ENCODE data around the gene NDUFAF2. TPM values are rescaled to one million over a fixed set of nuclear protein-coding genes. Genes with fewer than 3 reads are reported as not detected.
A peak's percentile ranks its signal among the peaks of the same experiment; 100 is the strongest.

NDUFAF2 gene
- total and polyA plus RNA-seq, 5 donors from 2014 or later, result 11.2 to 37.6 (median 34.6) TPM

GRCh38 chr5:61162010-61162831 is 217.2 kb downstream of the NDUFAF2 start, which contains the start of gene SMIM15:
SMIM15 (minus strand) TSS chr5:61162468; CDS start chr5:61160171, 2,297 bp downstream.
- no peaks in the 10 kb centered on the region for H3K27me3 ChIP-seq (ENCODE audit: control insufficient read depth, insufficient read depth, low read length)
- H3K9me3 ChIP-seq (ENCODE audit: control insufficient read depth in 2 of 2, low read length in 2 of 2), result no peaks in the 10 kb centered on the region
- DNase-seq (peak; percentile 69 to 94 (median 75)), ATAC-seq (ENCODE audit: low read depth in 2 of 2) (peak; percentile 92 to 94)
- Mint-ChIP-seq H3K36me3 (peaks cover 30% of the 10 kb centered on the region), H3K4me1 (peaks cover 26 to 54% (median 43%) of the 10 kb centered on the region in 4 donors), H3K27me3 (no peaks in the 10 kb centered on the region), H3K9me3 (peaks cover 0 to 8% (median 0%) of the 10 kb centered on the region in 7 donors), H3K27ac (peak within 1 kb of the TSS; percentile 97 to 98 (median 97)), H3K4me3 (peak within 1 kb of the TSS; percentile 95 to 98 (median 96))
- H3K4me3 ChIP-seq (ENCODE audit: low read depth, low read length), result peak within 1 kb of the TSS; percentile 98
- H3K27ac ChIP-seq (ENCODE audit: insufficient read depth, low read length, poor library complexity, severe bottlenecking), result peak within 1 kb of the TSS; percentile 78
- H3K4me1 ChIP-seq (ENCODE audit: control insufficient read depth, insufficient read depth, low read length, poor library complexity, severe bottlenecking), result peaks cover 21% of the 10 kb centered on the region
- H3K36me3 ChIP-seq (ENCODE audit: control insufficient read depth, insufficient read depth, low read length), result peaks cover 33% of the 10 kb centered on the region

GRCh38 chr5:61162832-61163567 is 218.0 kb downstream of the NDUFAF2 start:
- peak overlapping the region; percentile 75 for H3K4me3 ChIP-seq (ENCODE audit: low read depth, low read length)
- Mint-ChIP-seq H3K27ac (peak overlapping the region; percentile 92 to 97 (median 92)), H3K4me1 (peaks cover 26 to 51% (median 43%) of the 10 kb centered on the region in 4 donors), H3K9me3 (peaks cover 0 to 8% (median 0%) of the 10 kb centered on the region in 7 donors), H3K4me3 (peak overlapping the region; percentile 89 to 97 (median 96)), H3K27me3 (no peaks in the 10 kb centered on the region), H3K36me3 (peaks cover 28% of the 10 kb centered on the region)
- H3K9me3 ChIP-seq (ENCODE audit: control insufficient read depth in 2 of 2, low read length in 2 of 2), result no peaks in the 10 kb centered on the region
- H3K4me1 ChIP-seq (ENCODE audit: control insufficient read depth, insufficient read depth, low read length, poor library complexity, severe bottlenecking), result peaks cover 21% of the 10 kb centered on the region
- no peaks in the 10 kb centered on the region for H3K27me3 ChIP-seq (ENCODE audit: control insufficient read depth, insufficient read depth, low read length)
- no peak for ATAC-seq (ENCODE audit: low read depth in 2 of 2)
- H3K36me3 ChIP-seq (ENCODE audit: control insufficient read depth, insufficient read depth, low read length), result peaks cover 27% of the 10 kb centered on the region
- DNase-seq, result no peak
- H3K27ac ChIP-seq (ENCODE audit: insufficient read depth, low read length, poor library complexity, severe bottlenecking), result peak overlapping the region; percentile 78

- Histone ChIP-seq H3K9me3 (ENCODE audit: control insufficient read depth in 2 of 2, low read length in 2 of 2) (no peaks in the 10 kb centered on the region), H3K27me3 (ENCODE audit: control insufficient read depth, insufficient read depth, low read length) (no peaks in the 10 kb centered on the region), H3K27ac (ENCODE audit: insufficient read depth, low read length, poor library complexity, severe bottlenecking) (no peak overlapping the region), H3K4me1 (ENCODE audit: control insufficient read depth, insufficient read depth, low read length, poor library complexity, severe bottlenecking) (peaks cover 20% of the 10 kb centered on the region), H3K4me3 (ENCODE audit: low read depth, low read length) (no peak overlapping the region), H3K36me3 (ENCODE audit: control insufficient read depth, insufficient read depth, low read length) (peaks cover 21% of the 10 kb centered on the region)
- Mint-ChIP-seq H3K9me3 (peaks cover 0 to 8% (median 0%) of the 10 kb centered on the region in 7 donors), H3K27ac (peak overlapping the region in 1 of 3 donors; percentile 97), H3K27me3 (peaks cover 6% of the 10 kb centered on the region), H3K4me3 (peak overlapping the region; percentile 89 to 97 (median 96)), H3K36me3 (peaks cover 23% of the 10 kb centered on the region), H3K4me1 (peaks cover 24 to 44% (median 38%) of the 10 kb centered on the region in 4 donors)
- DNase-seq (no peak), ATAC-seq (ENCODE audit: low read depth in 2 of 2) (no peak)
Observed at GRCh38 chr5:61163905-61164304, 218.9 kb downstream of the NDUFAF2 start.

GRCh38 chr5:61167382-61167781 is 222.4 kb downstream of the NDUFAF2 start:
- no peak overlapping the region for H3K27ac Mint-ChIP-seq
- H3K9me3 Mint-ChIP-seq, result peaks cover 0 to 6% (median 0%) of the 10 kb centered on the region in 7 donors
- peak overlapping the region in 1 of 4 donors; percentile 2 for H3K4me3 Mint-ChIP-seq
- H3K27me3 ChIP-seq (ENCODE audit: control insufficient read depth, insufficient read depth, low read length), result no peaks in the 10 kb centered on the region
- H3K4me3 ChIP-seq (ENCODE audit: low read depth, low read length), result no peak overlapping the region
- H3K4me1 Mint-ChIP-seq, result peaks cover 9 to 15% (median 12%) of the 10 kb centered on the region in 4 donors
- H3K36me3 ChIP-seq (ENCODE audit: control insufficient read depth, insufficient read depth, low read length), result no peaks in the 10 kb centered on the region
- H3K9me3 ChIP-seq (ENCODE audit: control insufficient read depth in 2 of 2, low read length in 2 of 2), result no peaks in the 10 kb centered on the region
- peaks cover 16% of the 10 kb centered on the region for H3K27me3 Mint-ChIP-seq
- DNase-seq (peak in 1 of 3 donors; percentile 20), ATAC-seq (ENCODE audit: low read depth in 2 of 2) (no peak)
- peaks cover 4% of the 10 kb centered on the region for H3K4me1 ChIP-seq (ENCODE audit: control insufficient read depth, insufficient read depth, low read length, poor library complexity, severe bottlenecking)
- H3K36me3 Mint-ChIP-seq, result no peaks in the 10 kb centered on the region
- H3K27ac ChIP-seq (ENCODE audit: insufficient read depth, low read length, poor library complexity, severe bottlenecking), result no peak overlapping the region

- Histone ChIP-seq H3K9me3 (ENCODE audit: control insufficient read depth in 2 of 2, low read length in 2 of 2) (no peaks in the 10 kb centered on the region), H3K27ac (ENCODE audit: insufficient read depth, low read length, poor library complexity, severe bottlenecking) (no peak overlapping the region), H3K27me3 (ENCODE audit: control insufficient read depth, insufficient read depth, low read length) (no peaks in the 10 kb centered on the region), H3K4me3 (ENCODE audit: low read depth, low read length) (no peak overlapping the region), H3K4me1 (ENCODE audit: control insufficient read depth, insufficient read depth, low read length, poor library complexity, severe bottlenecking) (no peaks in the 10 kb centered on the region), H3K36me3 (ENCODE audit: control insufficient read depth, insufficient read depth, low read length) (no peaks in the 10 kb centered on the region)
- Mint-ChIP-seq H3K4me3 (no peak overlapping the region), H3K36me3 (no peaks in the 10 kb centered on the region), H3K27ac (no peak overlapping the region), H3K27me3 (peaks cover 16% of the 10 kb centered on the region), H3K9me3 (peaks cover 0 to 6% (median 0%) of the 10 kb centered on the region in 7 donors), H3K4me1 (peaks cover 0 to 6% (median 2%) of the 10 kb centered on the region in 4 donors)
- DNase-seq (no peak), ATAC-seq (ENCODE audit: low read depth in 2 of 2) (no peak)
Observed at GRCh38 chr5:61168951-61169350, 223.9 kb downstream of the NDUFAF2 start.

- Mint-ChIP-seq H3K9me3 (peaks cover 0 to 3% (median 0%) of the 10 kb centered on the region in 7 donors), H3K27ac (no peak overlapping the region), H3K4me1 (peaks cover 0 to 6% (median 0%) of the 10 kb centered on the region in 4 donors), H3K27me3 (peaks cover 16% of the 10 kb centered on the region), H3K36me3 (no peaks in the 10 kb centered on the region), H3K4me3 (no peak overlapping the region)
- ATAC-seq (ENCODE audit: low read depth in 2 of 2) (no peak), DNase-seq (no peak)
- Histone ChIP-seq H3K27ac (ENCODE audit: insufficient read depth, low read length, poor library complexity, severe bottlenecking) (no peak overlapping the region), H3K36me3 (ENCODE audit: control insufficient read depth, insufficient read depth, low read length) (no peaks in the 10 kb centered on the region), H3K4me3 (ENCODE audit: low read depth, low read length) (no peak overlapping the region), H3K4me1 (ENCODE audit: control insufficient read depth, insufficient read depth, low read length, poor library complexity, severe bottlenecking) (no peaks in the 10 kb centered on the region), H3K9me3 (ENCODE audit: control insufficient read depth in 2 of 2, low read length in 2 of 2) (no peaks in the 10 kb centered on the region), H3K27me3 (ENCODE audit: control insufficient read depth, insufficient read depth, low read length) (no peaks in the 10 kb centered on the region)
Observed at GRCh38 chr5:61171479-61171878, 226.5 kb downstream of the NDUFAF2 start.

- H3K4me3 Mint-ChIP-seq, result no peak overlapping the region
- Histone ChIP-seq H3K4me3 (ENCODE audit: low read depth, low read length) (no peak overlapping the region), H3K9me3 (ENCODE audit: control insufficient read depth in 2 of 2, low read length in 2 of 2) (no peaks in the 10 kb centered on the region), H3K27ac (ENCODE audit: insufficient read depth, low read length, poor library complexity, severe bottlenecking) (no peak overlapping the region), H3K4me1 (ENCODE audit: control insufficient read depth, insufficient read depth, low read length, poor library complexity, severe bottlenecking) (no peaks in the 10 kb centered on the region), H3K27me3 (ENCODE audit: control insufficient read depth, insufficient read depth, low read length) (peaks cover 4% of the 10 kb centered on the region), H3K36me3 (ENCODE audit: control insufficient read depth, insufficient read depth, low read length) (no peaks in the 10 kb centered on the region)
- H3K4me1 Mint-ChIP-seq, result no peaks in the 10 kb centered on the region
- H3K9me3 Mint-ChIP-seq, result peaks cover 0 to 2% (median 0%) of the 10 kb centered on the region in 7 donors
- H3K27me3 Mint-ChIP-seq, result peaks cover 12% of the 10 kb centered on the region
- no peak overlapping the region for H3K27ac Mint-ChIP-seq
- no peaks in the 10 kb centered on the region for H3K36me3 Mint-ChIP-seq
- ATAC-seq (ENCODE audit: low read depth in 2 of 2), result no peak
- DNase-seq, result no peak
Observed at GRCh38 chr5:61176631-61177030, 231.6 kb downstream of the NDUFAF2 start.
